DMS153 treated with DMSO at 0.1 percent for 48 hours (cell line): ENCODE data around the gene EFR3B.
A peak's percentile ranks its signal among the peaks of the same experiment; 100 is the strongest.
"Not testable (repeated sequence)": the region's sequence is repeated elsewhere in the genome, so short reads cannot be mapped to it uniquely, and the experiment has no call there.

Experiments
- DNase-seq: peaks from one replicate; lab custom pipeline; 2025; ENCODE audit not compliant: unreplicated experiment; lab: John Stamatoyannopoulos, UW

EFR3B gene

DNA sequence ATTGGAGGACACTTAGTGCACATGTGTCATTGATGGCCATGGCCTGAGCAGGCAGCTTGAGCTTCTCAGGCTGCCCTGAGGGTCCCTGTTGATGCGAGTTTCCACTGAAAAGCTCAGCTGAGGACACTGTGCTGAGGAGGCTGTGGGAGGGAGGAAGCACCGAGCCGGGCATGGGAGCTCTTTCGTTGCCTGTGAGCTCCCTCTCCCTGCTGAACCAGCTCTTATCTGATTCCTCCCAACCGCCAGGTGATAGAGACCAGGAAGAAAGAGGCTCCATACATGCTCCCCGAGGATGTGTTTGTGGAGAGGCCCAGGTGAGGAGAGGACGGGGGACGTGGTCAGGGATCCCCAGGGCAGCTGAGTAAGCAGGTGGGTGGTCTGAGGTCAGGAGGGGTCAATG lies 99.2 kb downstream of the EFR3B start:
- no peak for DNase-seq

DNA sequence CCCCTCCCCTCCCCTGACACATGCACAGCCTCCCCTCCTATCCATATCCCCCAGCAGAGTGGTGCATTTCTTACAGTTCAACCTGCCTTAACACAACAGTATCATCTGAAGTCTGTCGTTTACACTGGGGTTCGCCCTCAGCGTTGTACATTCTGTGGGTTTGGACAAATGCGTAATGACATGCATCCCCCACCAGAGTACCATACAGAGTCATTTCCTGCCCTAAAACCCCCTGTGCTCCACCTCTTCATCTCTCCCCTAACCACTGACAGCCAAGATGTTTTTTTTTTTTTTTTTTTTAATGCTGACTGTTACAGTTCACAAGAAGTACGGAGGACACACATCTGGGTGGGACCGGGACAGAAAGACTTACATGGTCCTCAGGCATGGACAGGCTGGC lies 103.9 kb downstream of the EFR3B start:
- DNase-seq = no peak

DNA sequence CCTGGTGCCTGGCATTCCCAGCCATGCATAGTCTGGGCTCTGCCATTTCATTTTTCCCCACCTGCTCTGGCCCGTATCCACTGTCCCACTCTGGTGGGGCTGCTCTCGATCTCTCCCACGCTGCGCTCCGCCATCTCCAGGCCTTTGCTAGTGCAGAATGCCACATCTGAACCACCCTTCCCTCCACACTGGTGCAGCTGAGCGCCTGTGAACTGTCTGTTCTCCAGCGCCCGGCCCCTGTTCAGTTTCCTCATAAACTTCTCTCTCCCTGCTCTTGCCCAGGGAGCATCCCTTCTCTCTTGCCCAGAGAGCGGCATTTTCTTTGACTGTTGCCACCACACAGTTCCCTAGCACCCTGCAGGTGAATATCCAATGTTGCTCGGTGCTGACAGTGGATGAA lies 105.0 kb downstream of the EFR3B start:
- DNase-seq = no peak

DNA sequence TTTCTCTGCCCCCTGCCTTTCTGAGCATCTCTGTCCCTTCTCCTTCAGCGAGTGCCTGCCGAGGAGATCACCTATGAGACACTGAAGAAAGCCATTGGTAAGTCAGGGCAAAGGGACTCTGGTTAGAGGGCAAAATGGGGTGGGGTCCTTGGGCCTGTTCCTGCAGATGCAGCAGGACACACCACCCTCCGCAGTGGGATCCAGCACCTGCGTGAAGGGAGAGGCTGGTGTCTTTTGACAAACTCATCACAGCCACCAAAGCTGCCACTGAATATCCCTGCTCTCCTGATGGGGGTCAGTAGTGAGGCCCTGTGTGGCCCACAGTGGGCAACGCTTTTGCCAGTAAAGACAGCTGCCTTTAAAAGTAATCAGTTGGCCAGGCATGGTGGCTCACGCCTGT lies 107.8 kb downstream of the EFR3B start:
- DNase-seq = no peak

DNA sequence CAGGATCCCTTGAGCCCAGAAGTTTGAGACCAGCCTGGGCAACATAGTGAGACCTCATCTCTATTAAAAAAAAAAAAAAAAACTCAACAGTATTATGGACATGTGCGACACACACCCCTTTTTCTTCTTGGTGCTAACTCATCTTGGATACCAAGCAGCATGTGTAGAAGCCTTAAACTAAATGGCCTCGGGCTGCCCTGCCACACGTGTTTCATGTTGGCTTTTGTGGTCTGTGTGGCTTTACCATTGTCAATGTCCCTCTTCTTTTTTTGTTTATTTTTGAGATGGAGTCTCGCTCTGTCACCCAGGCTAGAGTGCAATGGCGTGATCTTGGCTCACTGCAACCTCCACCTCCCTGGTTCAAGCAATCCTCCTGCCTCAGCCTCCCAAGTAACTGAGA lies 109.1 kb downstream of the EFR3B start:
- not testable (repeated sequence) for DNase-seq

DNA sequence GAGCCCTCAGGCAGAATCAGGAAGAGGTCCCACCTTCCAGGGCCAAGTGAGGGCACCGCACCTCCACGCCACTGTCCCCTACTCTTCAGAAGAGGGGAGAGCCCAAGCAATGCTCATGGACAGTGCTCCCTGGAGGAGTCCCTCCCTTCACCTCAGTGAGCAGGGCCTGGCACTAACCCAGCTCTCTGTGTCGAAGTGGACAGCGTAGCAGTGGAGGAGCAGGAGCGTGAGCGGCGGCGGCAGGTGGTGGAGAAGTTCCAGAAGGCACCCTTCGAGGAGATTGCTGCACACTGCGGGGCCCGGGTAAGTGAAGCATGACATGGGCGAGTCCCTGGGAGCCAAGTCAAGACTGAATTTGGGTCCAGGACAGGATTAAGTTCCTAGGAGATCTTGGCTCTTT lies 109.8 kb downstream of the EFR3B start:
- no peak for DNase-seq

DNA sequence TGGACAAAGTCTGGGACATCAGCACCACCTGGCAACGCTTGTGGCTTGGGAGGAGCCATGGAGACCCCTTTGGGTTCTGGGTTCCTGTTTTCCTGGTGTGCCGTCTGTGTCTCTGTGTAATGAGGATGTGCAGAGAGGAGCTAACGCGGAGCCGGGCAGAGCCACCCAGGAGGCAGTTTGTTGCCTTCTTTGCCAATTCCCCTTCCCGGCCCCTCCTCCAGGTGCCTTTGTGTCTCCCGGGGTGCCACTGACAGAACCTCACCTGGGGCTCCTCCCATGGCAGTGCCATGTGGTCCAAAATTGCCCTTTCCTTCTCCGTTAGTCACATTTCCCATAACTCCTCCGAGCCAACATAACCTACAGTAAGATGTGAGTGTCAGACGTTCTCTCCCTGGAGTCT lies 113.5 kb downstream of the EFR3B start:
- no peak for DNase-seq

DNA sequence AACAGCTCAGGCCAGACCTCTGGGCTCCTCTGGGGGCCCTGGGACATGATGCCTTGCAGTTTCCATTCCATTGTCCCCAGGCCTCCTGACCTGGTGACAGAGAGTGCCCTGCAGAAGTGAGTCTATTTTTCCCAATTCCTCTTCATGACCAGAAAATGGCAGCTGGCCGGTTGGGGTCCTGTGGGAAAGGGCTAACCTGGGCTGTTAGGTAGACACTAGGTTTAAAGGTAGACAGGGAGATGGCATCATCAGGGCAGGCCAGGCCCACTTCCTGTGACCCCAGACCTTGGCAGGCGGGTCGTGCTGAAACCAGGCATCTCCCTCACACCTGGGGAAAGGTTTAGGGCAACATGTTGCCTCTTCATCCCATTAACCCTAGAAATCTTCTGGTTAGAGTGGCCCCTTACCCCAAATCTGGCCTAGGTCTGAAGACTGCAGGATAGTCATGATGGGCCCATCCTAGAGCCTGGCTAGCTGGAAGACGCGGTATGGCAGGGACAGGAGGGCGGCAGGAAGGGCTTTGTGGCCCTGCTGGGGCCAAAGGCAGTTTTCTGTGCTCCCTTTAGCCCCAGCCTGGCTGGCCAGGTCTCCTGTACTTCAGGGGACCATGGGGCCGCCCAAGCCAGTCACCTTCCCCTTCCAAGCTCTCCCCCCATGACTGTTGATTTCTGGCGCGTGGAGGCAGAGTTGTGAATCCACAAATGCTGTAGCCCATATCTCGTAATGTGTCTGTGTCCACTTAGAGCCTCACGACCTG lies 116.4 kb downstream of the EFR3B start:
- no peak for DNase-seq

DNA sequence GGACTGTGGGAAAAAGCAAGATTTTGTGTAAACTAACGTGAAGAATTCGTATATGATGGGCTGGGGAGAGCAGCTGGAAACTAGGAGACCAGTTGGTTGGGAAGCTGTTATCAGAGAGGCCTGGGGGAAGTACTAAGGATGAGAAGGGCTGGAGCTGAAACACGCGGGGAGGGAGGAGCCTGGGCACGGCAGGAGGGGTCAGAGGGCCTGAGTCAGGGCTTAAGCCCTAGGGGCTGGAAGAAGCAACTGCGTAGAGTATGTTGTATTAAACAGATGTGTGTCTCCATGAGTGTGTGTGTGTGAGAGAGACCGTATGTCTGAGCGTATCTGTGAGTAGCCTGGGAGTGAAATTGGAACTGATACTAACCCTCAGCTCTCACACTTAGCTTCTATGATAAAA lies 118.1 kb downstream of the EFR3B start:
- DNase-seq = no peak

DNA sequence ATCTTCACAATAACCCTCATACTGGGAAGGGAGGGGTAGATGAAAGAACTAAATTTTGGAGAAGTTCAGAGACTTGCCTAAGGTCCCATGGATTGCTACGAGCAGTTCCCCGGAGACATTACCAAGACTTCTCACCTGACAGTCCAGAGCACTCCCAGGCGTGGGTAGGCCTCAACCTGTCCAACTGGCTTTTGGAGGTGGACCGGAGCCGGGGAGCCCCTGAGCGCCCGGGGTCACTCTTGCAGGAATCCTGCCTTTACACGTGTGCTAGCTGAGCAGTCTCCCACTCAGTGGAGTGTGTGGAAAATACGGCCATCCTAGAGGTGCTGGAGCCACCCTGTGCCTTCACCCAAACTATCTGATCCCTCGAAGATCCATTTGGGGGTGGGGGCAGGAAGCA lies 118.5 kb downstream of the EFR3B start:
- DNase-seq = no peak

DNA sequence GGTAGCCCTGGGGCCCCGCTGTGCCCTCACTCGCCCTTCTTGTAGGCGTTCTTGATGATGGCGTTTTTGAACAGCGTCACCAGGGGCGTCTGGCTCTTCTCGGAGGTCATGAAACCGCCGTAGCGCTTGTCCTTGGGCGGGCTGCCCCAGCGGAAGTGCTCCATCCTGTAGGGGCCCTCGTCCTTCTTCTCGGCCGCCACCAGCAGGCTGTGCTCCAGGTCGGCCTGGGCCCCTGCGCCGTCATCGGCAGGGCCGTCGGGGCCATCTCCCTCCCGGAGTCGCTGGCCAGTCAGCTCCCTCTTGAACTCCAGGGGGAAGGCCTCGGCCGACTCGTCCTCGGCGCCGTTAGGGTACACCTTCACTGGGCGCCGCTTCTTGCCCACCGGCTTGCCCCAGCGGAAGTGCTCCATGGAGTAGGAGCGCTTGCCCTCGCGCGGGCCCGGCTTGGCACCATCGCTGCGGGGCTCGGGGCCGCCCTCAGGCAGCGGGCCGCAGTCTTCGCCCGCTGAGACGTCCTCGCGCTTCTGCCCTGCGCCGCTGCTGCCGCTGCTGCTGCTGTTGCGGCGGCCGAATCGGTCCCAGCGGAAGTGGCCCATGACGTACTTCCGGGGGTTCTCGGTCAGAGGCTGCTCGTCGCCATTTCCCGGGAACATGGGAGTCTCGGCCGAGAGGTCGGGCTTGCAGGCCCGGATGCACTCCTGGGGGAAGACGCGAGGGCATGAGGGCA lies 119.3 kb downstream of the EFR3B start:
- DNase-seq = no peak

DNA sequence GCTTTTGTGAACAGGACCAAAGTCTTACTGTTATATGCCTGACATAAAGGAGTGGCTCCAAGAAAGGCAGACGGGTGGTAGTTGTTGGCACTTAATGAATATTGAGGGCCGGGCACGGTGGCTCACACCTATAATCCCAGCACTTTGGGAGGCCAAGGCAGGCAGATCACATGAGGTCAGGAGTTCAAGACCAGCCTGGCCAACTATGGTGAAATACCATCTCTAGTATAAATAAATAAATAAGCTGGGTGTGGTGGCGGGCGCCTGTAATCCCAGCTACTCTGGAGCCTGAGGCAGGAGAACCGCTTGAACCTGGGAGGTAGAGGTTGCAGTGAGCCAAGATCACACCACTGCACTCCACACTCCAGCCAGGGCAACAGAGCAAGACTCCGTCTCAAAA lies 120.2 kb downstream of the EFR3B start:
- not testable (repeated sequence) for DNase-seq

DNA sequence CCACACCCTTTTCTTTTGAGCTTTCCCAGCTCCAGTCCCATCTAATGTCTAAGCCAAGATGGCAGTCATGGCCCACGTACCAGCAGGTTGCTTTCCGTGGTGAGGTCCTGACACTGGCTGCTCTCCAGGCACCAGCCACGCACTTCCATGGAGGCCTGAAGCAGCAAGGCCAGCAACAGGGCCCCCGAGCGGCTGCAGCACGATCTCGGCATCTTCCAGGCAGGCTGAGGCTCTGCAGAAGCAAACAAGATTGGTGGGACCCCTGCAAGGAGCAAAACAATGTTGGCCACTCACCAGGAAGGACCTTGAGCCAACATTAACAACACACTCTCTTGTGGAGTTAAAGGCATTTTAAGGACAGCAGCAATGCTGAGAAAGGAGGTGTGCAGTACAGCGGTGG lies 122.7 kb downstream of the EFR3B start:
- no peak for DNase-seq

DNA sequence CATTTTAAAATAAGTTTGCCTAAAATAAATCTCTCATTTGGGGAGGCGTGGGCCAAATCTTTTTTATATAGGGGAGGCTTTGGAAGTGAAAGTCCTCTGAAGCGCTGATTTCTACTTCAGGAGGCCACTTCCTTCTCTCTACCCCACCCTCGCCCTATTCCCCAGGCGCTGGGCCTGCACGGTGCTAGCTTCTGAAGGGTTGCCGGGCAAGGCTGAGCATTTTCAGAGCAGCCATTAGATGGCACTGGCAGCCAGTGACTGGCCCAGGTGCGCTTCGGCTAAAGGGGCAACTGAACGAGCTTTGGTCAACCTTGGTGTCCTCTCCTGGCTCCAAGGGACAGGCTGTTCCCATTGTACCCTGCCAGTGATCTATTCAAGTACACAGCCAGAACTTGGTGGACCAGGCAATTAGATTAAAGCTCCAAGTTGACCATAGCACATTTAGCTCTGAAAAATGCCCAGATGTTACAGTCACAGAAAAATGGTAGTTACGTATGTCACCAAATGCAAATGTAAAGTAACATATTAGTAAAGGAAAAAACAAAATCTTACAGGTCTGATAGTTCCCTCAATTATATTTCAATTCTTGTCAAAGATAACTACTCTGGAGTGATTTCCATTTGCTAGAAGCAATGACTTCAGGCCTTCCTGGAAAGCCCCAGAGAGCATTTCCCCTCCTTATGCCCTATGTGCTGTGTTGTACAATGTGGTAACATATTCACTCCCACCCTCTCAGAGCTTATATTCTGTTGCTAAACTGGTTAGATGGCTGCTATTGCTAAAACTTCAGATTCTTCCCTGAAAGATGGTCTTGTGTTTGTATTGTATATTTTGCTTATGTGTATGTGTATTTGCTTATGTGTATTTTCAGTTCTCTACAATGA lies 124.4 kb downstream of the EFR3B start:
- peak; percentile 73 for DNase-seq

DNA sequence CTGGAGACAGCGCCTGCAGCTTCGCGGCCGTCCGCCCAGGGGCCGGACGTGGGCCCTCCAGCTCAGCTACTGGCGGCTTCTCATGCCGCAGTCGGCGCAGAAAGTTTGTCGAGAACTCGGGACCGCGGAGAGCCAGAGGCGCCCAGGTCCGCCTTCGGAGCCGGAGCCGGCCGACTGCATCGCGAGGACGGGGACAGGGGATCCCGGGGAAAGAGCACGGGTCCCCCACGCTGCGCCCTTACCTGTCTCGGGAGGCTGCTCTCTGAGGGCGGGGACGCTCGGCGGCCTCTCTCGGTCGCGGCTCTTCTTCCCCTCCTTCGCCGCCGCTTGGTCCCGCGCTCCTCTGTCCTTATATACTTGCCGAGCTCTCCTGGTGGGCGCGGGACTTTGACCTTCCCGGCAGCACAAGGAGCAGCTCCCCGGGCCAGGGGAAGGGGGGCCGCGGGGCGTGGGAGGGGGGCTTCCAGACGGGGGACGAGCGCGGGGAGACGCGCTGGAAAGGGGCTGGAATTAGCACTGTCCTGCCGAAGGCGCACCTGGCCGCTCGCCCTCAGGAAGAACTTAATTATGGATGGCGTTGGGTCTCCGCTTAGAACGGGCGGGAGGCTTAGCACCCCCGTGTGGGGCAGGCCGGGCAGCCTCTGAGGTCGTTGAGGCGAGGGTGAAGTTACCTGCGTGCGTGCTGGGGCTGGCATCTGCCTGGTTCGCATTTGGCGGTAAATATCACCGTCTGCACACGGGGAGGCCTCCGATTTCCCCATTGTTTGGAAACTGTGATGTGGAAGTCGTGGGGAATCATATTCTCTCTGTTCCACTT lies 126.6 kb downstream of the EFR3B start, which contains the start of gene POMC:
POMC (minus strand) TSS at position 325 of the 817 bp plus-strand sequence. CDS start 3,808 bp downstream, outside the sequence.
- peak; percentile 3 for DNase-seq

DNA sequence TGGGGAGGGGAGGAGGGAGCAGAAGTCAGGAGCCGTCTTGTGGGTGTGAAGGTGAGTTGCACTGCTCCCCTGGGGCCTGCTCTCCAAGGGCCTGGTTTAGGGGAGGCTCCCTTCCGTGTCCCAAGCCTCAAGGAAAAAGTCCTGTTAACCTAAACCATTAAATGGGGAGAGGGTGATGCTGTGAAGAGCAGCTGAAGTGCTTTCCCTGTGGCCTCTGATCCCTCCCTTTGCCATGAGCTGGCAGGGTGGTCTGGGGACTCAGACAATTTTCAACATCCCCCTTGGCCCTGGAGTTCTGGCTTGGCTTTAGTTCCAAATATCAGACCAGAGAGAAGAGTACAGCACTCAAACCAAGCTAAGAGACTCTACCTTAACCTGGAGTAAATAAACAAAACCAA lies 127.2 kb downstream of the EFR3B start:
- DNase-seq = no peak

DNA sequence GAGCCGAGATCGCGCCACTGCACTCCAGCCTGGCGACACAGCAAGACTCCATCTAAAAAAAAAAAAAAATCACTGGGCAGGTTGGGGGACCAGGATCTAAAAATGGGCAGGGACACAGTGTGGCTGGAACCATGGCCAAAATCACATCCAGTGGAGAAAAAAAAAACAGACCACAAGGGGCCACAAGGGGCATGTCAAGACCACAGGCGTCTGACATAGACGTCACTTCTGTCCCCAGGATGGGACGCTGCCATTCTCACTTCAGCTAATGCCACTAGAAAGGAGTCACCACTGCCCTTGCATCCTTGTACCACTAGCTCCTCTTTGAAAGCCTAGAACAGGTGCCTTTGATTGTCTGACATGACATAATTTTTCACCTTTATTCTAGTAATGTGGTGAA lies 129.0 kb downstream of the EFR3B start:
- no peak for DNase-seq

DNA sequence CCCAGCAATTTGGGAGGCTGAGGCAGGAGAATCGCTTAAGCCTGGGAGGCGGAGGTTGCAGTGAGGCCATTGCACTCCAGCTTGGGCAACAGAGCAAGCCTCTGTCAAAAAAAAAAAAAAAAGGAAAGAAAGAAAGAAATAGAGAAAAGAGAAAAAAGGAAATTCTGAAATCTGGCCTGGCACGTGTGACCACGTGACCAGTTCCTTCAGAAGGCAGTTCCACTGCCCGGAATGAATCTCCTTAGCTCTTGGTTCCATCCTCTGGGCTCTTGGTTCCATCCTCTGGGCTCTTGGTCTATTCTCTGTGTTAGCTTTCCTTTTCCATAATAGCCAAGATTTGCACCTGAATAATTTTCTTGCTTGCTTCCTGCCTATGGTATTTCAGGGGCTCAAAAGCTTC lies 131.8 kb downstream of the EFR3B start:
- no peak for DNase-seq

DNA sequence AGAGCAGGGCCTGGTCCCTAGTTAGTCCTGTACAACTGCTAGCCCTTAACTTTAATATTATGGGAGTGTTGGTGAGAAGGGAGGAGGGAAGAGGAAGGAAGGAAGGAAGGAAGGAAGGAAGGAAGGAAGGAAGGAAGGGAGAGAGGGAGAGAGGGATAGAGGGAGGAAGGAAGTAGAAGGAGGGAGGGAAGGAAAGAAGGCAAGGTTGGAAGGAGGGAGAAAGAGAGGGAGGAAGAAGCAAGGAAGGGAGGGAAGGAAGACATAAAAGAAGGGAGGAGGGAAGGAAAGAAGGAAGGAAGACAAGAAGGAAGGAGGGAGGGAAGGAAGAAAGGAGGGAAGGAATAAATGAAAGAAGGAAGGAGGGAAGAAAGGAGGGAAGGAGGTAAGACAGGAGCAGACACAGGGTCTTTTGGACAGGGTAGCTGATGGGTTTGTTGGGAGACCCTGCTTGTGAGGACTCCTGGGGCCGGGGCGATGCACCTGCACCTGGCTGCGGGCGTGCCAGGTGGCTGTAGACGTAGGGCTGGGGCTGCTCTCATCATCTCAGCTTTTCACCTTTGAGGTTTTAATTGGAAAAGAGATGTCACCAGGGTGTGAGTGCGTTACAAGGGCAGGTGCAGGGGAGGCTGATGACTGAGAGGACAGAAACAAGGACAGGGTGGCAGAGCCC lies 132.5 kb downstream of the EFR3B start:
- DNase-seq = no peak

DNA sequence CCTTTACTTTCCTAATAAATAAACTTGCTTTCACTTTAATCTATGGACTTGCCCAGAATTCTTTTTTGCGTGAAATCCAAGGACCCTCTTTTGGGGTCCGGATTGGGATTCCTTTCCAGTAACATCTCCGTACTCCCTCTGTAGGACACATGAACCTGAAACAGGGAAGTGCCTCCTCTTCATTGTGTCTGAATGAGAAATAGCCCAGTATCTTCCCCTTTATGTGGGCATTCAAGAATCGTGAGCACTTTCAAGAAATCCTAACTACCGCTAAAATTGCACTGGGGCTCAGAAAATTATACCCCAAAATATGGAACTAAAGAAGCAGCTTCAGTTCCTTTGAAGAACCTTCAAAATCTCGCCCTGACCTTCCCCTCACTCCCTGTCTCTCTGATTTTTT lies 134.3 kb downstream of the EFR3B start:
- DNase-seq = no peak
